ENCODE data around the gene BRS3.

- TF ChIP-seq ZNF274 (IDR thresholded peaks at IDR 0.05; ENCODE audit: low read depth, low read length) = no peak
- TF ChIP-seq YY1 (IDR thresholded peaks at IDR 0.05; ENCODE audit: insufficient read depth, insufficient read length) = no peak
- TF ChIP-seq SUZ12 (IDR thresholded peaks at IDR 0.05; ENCODE audit: extremely low read depth, insufficient read depth, insufficient read length) = no peak
Measured at GRCh38 chrX:136529795-136530194, 42.0 kb downstream of the BRS3 start.

All from NT2/D1 (cell line).